SK-N-MC (cell line): ENCODE results near the gene SP1.
"Not testable (repeated sequence)": the region's sequence is repeated elsewhere in the genome, so short reads cannot be mapped to it uniquely, and the experiment has no call there.

Experiments used
- DNase-seq: peaks from one replicate; pipeline ENCODE4 v3.0.0-alpha.2; 2011; ENCODE audit warnings: low read depth, low spot score
- H3K27ac ChIP-seq: fragments of 200-600 bp; sonication (generic); 2 replicates; pipeline ENCODE4 v1.5.1; 2016; ENCODE audit warnings: mixed run types
- H3K36me3 ChIP-seq: fragments of 200-600 bp; sonication (generic); 2 replicates; pipeline ENCODE4 v1.6.1; 2017; ENCODE audit warnings: antibody characterized with exemption, low read length, mixed read lengths; ENCODE audit not compliant: insufficient read depth
- H3K4me3 ChIP-seq: fragments of 200-600 bp; sonication (generic); 2 replicates; pipeline ENCODE4 v1.5.1; 2016
- H3K9ac ChIP-seq: fragments of 200-600 bp; sonication (generic); 2 replicates; pipeline ENCODE4 v1.8.0; 2017; ENCODE audit warnings: mixed run types, mixed read lengths; ENCODE audit not compliant: insufficient read length
- H3K9me3 ChIP-seq: fragments of 200-600 bp; sonication (generic); 2 replicates; pipeline ENCODE4 v1.6.1; 2017; ENCODE audit warnings: low read depth, mild to moderate bottlenecking, antibody characterized with exemption, low read length, moderate library complexity, mixed read lengths
- EZH2 ChIP-seq: fragments of 200-600 bp; sonication (generic); IDR thresholded peaks from one replicate; pipeline ENCODE4 v1.6.1; 2017; ENCODE audit warnings: antibody characterized with exemption
- FOXP2 ChIP-seq: optimal IDR thresholded peaks from 2 replicates; pipeline ENCODE3; 2011; ENCODE audit warnings: mild to moderate bottlenecking, moderate library complexity; ENCODE audit not compliant: insufficient read depth; ENCODE audit errors: extremely low read length, control extremely low read depth
- POLR2AphosphoS5 ChIP-seq: IDR thresholded peaks from 2 replicates; pipeline ENCODE4 v1.6.1; 2012; ENCODE audit warnings: mild to moderate bottlenecking, low read depth, low read length, borderline replicate concordance

Gene SP1

DNA sequence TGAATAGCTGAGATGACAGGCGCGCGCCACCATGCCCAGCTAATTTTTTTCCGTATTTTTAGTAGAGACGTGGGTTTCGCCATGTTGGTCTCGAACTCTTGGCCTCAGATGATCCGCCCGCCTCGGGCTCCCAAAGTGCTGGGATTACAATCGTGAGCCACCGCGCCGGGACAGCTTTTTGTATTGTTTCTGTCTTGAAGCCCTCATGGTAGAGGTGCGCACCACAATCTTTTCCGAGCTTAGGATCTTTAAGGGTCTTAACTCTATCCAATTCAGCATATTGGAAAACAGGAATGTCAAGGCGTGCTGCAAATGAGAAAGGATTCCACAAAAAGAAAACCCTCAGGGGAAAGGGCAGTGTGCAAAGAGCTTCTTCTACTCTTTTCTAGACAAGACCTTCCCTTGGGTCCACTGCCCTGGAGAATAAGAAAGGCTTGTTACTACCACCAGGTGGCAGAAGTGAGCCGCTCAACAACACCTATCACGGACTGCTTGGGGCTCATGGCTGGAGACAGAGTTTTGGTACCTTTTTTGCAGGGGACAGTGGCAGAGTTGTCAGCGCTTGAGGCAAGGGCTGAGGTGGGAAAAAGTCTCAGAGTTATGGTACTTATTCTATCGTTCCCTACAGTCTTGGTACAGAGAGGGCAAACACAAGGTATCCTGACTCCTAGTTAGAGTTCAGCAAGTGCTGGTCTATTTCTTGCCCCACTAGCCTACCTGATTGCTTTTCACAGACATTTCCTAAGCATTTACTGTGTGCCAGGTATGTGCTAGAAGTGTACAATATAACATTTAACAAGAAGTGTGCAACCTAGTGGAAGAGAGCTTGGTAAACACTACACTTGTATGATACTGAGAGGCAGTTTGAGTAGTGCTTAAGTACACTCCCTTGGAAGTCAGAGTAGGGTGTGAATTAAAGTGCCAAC lies 27.4 kb upstream of the SP1 start:
- Histone ChIP-seq H3K9me3 (no peaks in the 10 kb centered on the region), H3K27ac (no peak overlapping the region), H3K36me3 (no peaks in the 10 kb centered on the region), H3K9ac (no peak overlapping the region), H3K4me3 (no peak overlapping the region)
- no peak for TF ChIP-seq EZH2
- TF ChIP-seq POLR2AphosphoS5, result no peak
- TF ChIP-seq FOXP2, result no peak
- DNase-seq, result peak; percentile 79

DNA sequence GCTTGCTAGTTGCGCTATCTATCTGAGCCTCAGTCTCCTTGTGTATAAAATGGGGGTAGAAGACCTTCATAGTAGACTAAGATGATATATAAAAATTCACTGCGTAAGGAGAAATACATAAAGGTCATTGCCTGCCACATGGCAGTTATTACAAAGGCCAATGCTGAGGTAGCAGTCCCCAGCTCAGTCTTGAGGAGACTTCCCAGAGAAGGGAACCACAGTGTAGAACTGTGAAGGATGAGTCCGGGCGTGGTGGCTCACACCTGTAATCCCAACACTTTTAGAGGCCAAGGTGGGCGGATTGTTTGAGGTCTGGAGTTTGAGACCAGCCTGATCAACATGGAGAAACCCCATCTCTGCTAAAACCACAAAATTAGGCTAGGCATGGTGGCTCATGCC lies 26.7 kb upstream of the SP1 start:
- no peak overlapping the region for H3K4me3 ChIP-seq
- H3K9me3 ChIP-seq, result no peaks in the 10 kb centered on the region
- no peak overlapping the region for H3K9ac ChIP-seq
- no peak for DNase-seq
- no peak overlapping the region for H3K27ac ChIP-seq
- TF ChIP-seq FOXP2 (no peak), POLR2AphosphoS5 (no peak), EZH2 (no peak)
- H3K36me3 ChIP-seq, result no peaks in the 10 kb centered on the region

DNA sequence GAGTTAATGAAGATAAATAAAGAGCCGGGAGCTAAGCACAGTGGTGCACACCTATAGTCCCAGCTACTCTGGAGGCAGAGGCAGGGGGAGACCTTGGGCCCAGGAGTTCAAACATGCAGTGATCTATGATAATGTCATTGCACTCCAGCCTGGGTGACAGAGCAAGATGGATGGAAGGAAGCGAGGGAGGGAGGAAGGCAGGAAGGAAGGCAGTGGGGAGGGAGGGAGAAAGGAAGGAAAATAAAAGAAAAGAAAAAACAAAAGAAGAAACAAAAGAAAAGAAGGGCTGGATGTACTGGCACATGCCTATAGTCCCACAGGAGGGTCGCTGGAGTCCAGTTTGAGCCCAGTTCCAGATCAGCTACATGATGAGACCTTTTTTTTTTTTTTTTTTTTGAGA lies 24.9 kb upstream of the SP1 start:
- TF ChIP-seq POLR2AphosphoS5 (no peak), EZH2 (no peak), FOXP2 (no peak)
- no peaks in the 10 kb centered on the region for H3K36me3 ChIP-seq
- no peak for DNase-seq
- H3K4me3 ChIP-seq, result no peak overlapping the region
- H3K9ac ChIP-seq, result no peak overlapping the region
- no peak overlapping the region for H3K27ac ChIP-seq
- H3K9me3 ChIP-seq, result no peaks in the 10 kb centered on the region

DNA sequence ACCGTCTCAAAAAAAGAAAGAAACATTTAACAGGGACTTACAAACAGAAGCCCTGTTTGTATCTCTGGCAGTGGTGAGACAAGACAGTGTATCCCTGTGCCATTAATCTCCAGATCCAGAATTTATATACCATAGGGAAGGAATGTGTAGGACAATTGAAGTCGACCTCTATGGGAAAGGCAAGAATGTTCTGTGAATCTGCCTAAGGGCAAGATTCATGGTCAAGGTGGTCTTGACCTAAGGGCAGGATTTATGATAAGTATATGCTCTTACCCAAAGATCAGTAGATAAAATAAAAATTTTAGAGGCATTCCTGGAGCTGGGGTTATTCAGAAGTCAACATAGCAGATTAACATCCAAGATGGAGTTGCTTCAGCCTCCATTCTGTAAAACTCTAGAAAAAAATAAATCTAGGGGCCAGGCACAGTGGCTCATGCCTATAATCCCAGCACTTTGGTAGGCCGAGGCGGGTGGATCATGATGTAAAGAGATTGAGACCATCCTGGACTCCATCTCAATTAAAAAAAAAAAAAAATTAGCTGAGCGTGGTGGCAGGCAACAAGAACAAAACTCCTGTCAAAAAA lies 21.0 kb upstream of the SP1 start:
- H3K36me3 ChIP-seq, result no peaks in the 10 kb centered on the region
- H3K4me3 ChIP-seq, result no peak overlapping the region
- no peak for TF ChIP-seq EZH2
- no peak for TF ChIP-seq POLR2AphosphoS5
- TF ChIP-seq FOXP2, result no peak
- no peak overlapping the region for H3K27ac ChIP-seq
- no peak overlapping the region for H3K9ac ChIP-seq
- DNase-seq, result no peak
- H3K9me3 ChIP-seq, result no peaks in the 10 kb centered on the region

DNA sequence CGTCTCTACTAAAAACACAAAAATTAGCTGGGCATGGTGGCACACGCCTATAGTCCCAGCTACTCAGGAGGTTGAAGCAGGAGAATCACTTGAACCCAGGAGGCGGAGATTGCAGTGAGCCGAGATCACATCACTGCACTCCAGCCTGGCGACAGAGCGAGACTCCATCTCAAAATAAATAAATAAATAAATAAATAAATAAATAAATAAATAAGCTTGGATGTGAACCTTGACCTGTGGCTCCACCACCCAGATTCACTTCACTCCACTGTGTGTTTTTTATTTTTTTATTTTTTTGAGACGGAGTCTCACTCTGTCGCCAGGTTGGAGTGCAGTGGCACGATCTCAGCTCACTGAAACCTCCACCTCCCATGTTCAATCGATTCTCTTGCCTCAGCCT lies 18.3 kb upstream of the SP1 start:
- not testable (repeated sequence) for H3K27ac ChIP-seq, H3K36me3 ChIP-seq, H3K4me3 ChIP-seq, DNase-seq, H3K9ac ChIP-seq, H3K9me3 ChIP-seq

DNA sequence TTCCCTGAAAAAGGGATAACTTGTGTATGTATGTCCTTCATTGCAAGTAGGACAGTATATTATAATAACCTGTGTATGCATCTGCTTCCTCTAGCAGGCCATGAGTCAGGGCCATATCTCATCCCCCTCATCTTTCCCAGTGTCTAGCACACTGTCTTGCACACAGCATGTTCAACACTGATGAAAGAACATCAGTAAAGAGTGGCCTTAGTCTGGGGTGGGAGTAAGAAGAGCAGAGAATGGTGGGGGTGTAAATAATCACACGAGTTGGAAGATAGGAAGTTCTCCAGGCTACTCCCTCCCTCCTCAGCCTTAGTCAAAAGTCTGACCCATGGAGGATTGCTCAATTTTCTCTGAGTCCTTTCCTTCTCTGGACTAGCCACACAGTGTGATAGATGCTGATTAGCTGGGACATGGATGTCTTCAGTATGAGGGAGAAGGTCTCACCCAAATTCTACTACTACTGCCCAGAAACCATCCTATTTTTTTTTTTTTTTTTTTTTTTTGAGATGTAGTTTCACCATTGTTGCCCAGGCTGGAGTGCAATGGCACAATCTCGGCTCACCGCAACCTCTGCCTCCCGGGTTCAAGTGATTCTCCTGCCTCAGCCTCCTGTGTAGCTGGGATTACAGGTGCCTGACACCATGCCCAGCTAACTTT lies 14.6 kb upstream of the SP1 start:
- no peaks in the 10 kb centered on the region for H3K36me3 ChIP-seq
- no peak for DNase-seq
- TF ChIP-seq FOXP2 (no peak), EZH2 (no peak), POLR2AphosphoS5 (no peak)
- no peaks in the 10 kb centered on the region for H3K9me3 ChIP-seq
- H3K4me3 ChIP-seq, result no peak overlapping the region
- no peak overlapping the region for H3K27ac ChIP-seq
- H3K9ac ChIP-seq, result no peak overlapping the region

DNA sequence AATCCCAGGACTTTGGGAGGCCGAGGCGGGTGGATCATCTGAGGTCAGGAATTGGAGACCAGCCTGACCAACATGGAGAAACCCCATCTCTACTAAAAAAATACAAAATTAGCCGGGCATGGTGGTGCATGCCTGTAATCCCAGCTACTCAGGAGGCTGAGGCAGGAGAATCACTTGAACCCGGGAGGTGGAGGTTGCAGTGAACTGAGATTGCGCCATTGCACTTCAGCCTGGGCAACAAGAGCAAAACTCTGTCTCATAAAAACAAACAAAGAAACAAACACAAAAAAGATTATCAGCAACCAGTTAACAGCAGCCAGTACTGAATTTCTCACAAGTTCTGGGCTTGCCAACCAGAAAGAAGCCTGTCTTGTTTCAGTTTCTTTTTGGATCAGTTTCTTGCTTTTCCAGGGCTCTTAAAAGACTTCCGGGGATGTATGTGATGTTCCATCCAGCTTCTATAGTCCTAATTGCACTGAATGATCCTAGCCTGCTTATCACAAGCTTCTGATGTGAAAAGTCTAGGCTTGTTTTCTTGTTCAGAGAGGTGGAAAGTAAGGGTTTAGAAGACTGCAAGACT lies 6.3 kb upstream of the SP1 start:
- not testable (repeated sequence) for DNase-seq, H3K9me3 ChIP-seq, H3K9ac ChIP-seq, H3K36me3 ChIP-seq, H3K4me3 ChIP-seq
- H3K27ac ChIP-seq, result peak overlapping the region; percentile 72

DNA sequence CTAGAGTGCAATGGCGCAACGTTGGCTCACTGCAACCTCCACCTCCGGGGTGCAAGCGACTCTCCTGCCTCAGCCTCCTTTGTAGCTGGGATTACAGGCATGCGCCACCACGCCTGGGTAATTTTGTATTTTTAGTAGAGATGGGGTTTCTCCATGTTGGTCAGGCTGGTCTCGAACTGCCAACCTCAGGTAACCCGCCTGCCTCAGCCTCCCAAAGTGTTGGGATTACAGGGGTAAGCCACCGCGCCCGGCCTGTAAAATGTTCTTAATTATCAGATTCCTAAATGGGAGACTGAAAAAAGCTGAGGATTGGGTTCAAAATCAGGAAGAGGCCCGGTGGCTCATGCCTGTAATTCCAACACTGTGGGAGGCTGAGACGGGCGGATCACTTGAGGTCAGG lies 5.7 kb upstream of the SP1 start:
- not testable (repeated sequence) for H3K9me3 ChIP-seq, H3K27ac ChIP-seq, DNase-seq, H3K36me3 ChIP-seq, H3K9ac ChIP-seq, H3K4me3 ChIP-seq

DNA sequence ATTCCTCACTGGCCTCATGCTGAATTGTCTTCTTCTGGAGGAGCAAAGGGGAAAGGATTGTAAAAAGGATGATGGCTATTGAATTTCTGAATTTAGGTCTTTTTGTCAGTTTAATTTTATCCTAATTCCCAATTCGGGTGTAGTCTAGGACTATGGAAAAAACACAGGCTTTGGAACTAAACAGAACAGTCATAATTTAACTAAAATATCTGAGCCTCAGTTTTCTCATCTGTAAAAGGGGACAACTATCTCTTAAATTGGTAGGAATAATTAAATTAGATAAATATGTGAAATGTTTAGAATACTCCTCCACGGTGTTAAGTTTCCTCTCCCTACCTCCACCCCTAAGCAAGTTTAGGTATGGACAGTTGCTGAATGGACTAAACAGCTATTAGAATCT lies 3.2 kb upstream of the SP1 start:
- no peak for DNase-seq
- no peak overlapping the region for H3K4me3 ChIP-seq
- no peak for TF ChIP-seq POLR2AphosphoS5
- TF ChIP-seq FOXP2, result no peak
- TF ChIP-seq EZH2, result no peak
- H3K9ac ChIP-seq, result no peak overlapping the region
- peak overlapping the region; percentile 46 for H3K27ac ChIP-seq
- no peaks in the 10 kb centered on the region for H3K9me3 ChIP-seq
- H3K36me3 ChIP-seq, result peaks cover 8% of the 10 kb centered on the region
